Heart left ventricle (tissue), 13 donors: ENCODE data around the gene SBDS.

Experiments
- POLR2A ChIP-seq, 2 donors: fragments of 450-650 bp; IDR thresholded peaks; one replicate each; pipeline ENCODE4 v1.6.1; 2017; ENCODE audit warnings: antibody characterized with exemption in 2 of 2, mild to moderate bottlenecking in 2 of 2, moderate library complexity in 2 of 2
- TF ChIP-seq, protein P1 (sequence below), 12 donors: fragments of 200-600 bp; sonication (generic) in 4 of 12; IDR thresholded peaks; one replicate each; pipeline versions ENCODE4 v1.5.0 to v1.8.0; 2018 to 2022; ENCODE audit warnings: antibody characterized with exemption in 12 of 12, mild to moderate bottlenecking in 5 of 12
- donor health status: ischemic (EF 13 %, LVEDD 7.1; RV severe dilation, severe dysfunction).
- donor health status: DM: no; HTN: yes; CAD: no.
- donor health status: DM: no; HTN: no; CAD: no.
- donor health status: ischemic (EF 25% LVEDD 6.9; RV normal size, moderate dysfunction).
- donor health status: ischemic (EF 25% LVEDD 5.7; RV mildly dilated, moderate dysfunction).
- donor health status: ischemic (EF 35%, LVEDD 5.7; RV mildly dilated, moderate dysfunction).
- donor health status: nonischemic (EF 11% LVEDD 7.7; RV severe dilation, severe dysfunction).
- donor health status: DM: yes; HTN: yes; CAD: no.
- donor health status: PGD.
- donor health status: ischemic (EF 29% LVEDD 5.4; RV normal size, mild dysfunction).
- donor health status: nonischemic (EF 23%, LVEDD 6.1; RV moderate dilation, normal function).

DNA sequence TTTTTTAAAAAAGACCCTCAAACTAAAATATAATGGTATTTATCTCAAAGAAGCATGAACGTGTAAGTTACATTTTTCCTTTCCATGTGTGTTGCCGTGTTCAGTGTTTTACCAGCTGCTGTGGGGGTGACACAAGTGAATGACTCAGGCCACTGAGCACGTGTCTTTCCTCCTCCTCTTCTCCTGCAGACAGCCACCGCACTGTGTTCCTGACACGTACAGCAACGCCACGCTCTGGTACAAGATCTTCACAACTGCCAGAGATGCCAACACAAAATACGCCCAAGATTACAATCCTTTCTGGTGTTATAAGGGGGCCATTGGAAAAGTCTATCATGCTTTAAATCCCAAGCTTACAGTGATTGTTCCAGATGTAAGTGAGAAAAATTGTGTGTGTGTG, 44.6 kb downstream of the SBDS start:
- no peak for TF ChIP-seq POLR2A (IDR thresholded peaks at IDR 0.05)
- TF ChIP-seq, protein P1, sequence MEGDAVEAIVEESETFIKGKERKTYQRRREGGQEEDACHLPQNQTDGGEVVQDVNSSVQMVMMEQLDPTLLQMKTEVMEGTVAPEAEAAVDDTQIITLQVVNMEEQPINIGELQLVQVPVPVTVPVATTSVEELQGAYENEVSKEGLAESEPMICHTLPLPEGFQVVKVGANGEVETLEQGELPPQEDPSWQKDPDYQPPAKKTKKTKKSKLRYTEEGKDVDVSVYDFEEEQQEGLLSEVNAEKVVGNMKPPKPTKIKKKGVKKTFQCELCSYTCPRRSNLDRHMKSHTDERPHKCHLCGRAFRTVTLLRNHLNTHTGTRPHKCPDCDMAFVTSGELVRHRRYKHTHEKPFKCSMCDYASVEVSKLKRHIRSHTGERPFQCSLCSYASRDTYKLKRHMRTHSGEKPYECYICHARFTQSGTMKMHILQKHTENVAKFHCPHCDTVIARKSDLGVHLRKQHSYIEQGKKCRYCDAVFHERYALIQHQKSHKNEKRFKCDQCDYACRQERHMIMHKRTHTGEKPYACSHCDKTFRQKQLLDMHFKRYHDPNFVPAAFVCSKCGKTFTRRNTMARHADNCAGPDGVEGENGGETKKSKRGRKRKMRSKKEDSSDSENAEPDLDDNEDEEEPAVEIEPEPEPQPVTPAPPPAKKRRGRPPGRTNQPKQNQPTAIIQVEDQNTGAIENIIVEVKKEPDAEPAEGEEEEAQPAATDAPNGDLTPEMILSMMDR (IDR thresholded peaks at IDR 0.05) = no peak
